NCI-H2029 treated with DMSO at 0.1 percent for 48 hours (cell line): Measurements from ENCODE around the gene MYORG.

ENCODE experiments used
- DNase-seq: peaks from one replicate; lab custom pipeline; 2025; lab: John Stamatoyannopoulos, UW

Gene MYORG

GRCh38 chr9:34376596-34377403, at the start of gene MYORG:
MYORG (minus strand) TSS chr9:34376898; CDS start chr9:34372943, 3,955 bp downstream.
- DNase-seq = peak; percentile 93

GRCh38 chr9:34419716-34420504, 43.2 kb upstream of the MYORG start:
- DNase-seq = no peak

- peak; percentile 26 for DNase-seq
Observed at GRCh38 chr9:34417734-34418133, 41.0 kb upstream of the MYORG start.

GRCh38 chr9:34413231-34413852, 36.6 kb upstream of the MYORG start:
- DNase-seq = no peak

- DNase-seq = no peak
Observed at GRCh38 chr9:34412336-34412735, 35.6 kb upstream of the MYORG start.

- DNase-seq = no peak
Observed at GRCh38 chr9:34409154-34409553, 32.5 kb upstream of the MYORG start.

GRCh38 chr9:34408173-34408572, 31.5 kb upstream of the MYORG start:
- no peak for DNase-seq

GRCh38 chr9:34406219-34406618, 29.5 kb upstream of the MYORG start:
- DNase-seq = no peak

- no peak for DNase-seq
Observed at GRCh38 chr9:34405719-34406118, 29.0 kb upstream of the MYORG start.

GRCh38 chr9:34403554-34404380, 27.1 kb upstream of the MYORG start:
- peak; percentile 70 for DNase-seq

- no peak for DNase-seq
Observed at GRCh38 chr9:34400686-34401602, 24.2 kb upstream of the MYORG start.

GRCh38 chr9:34400275-34400674, 23.6 kb upstream of the MYORG start:
- DNase-seq = no peak

GRCh38 chr9:34399729-34400128, 23.0 kb upstream of the MYORG start:
- DNase-seq = no peak

GRCh38 chr9:34398875-34399274, 22.2 kb upstream of the MYORG start:
- DNase-seq = no peak

GRCh38 chr9:34396276-34397214, 19.8 kb upstream of the MYORG start:
- no peak for DNase-seq

- no peak for DNase-seq
Observed at GRCh38 chr9:34392511-34392910, 15.8 kb upstream of the MYORG start.

- no peak for DNase-seq
Observed at GRCh38 chr9:34387239-34387638, 10.5 kb upstream of the MYORG start.

GRCh38 chr9:34386656-34387055, 10.0 kb upstream of the MYORG start:
- DNase-seq = no peak

- DNase-seq = no peak
Observed at GRCh38 chr9:34385561-34386230, 9.0 kb upstream of the MYORG start.
